ENCODE results near the gene TACC2.

DNA sequence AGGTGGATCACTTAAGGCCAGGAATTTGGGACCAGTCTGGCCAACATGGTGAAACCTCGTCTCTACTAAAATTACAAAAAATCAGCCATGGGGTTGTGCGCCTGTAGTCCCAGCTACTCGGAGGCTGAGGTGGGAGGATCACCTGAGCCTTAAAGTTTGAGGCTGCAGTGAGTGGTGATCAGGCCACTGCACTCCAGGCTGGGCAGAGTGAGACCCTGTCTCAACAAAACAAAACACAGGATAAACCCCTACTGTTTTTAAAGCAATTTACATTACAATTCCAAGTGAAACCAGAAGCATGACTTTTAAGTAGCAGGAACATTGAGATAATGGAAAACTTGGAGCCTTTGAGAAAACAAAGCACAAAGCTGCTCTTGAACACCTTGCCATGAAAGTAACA, 189.7 kb downstream of the TACC2 start:
- TF ChIP-seq, protein P1, sequence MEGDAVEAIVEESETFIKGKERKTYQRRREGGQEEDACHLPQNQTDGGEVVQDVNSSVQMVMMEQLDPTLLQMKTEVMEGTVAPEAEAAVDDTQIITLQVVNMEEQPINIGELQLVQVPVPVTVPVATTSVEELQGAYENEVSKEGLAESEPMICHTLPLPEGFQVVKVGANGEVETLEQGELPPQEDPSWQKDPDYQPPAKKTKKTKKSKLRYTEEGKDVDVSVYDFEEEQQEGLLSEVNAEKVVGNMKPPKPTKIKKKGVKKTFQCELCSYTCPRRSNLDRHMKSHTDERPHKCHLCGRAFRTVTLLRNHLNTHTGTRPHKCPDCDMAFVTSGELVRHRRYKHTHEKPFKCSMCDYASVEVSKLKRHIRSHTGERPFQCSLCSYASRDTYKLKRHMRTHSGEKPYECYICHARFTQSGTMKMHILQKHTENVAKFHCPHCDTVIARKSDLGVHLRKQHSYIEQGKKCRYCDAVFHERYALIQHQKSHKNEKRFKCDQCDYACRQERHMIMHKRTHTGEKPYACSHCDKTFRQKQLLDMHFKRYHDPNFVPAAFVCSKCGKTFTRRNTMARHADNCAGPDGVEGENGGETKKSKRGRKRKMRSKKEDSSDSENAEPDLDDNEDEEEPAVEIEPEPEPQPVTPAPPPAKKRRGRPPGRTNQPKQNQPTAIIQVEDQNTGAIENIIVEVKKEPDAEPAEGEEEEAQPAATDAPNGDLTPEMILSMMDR (IDR thresholded peaks at IDR 0.05; ENCODE audit: insufficient read depth, low read length, poor library complexity, severe bottlenecking) = no peak
- no peak for TF ChIP-seq EZH2phosphoT487 (conservative IDR thresholded peaks at IDR 0.05; ENCODE audit: low read length)
